Osteocyte (in vitro differentiated cells): ENCODE measurements around the gene COL10A1. TPM values are rescaled to one million over a fixed set of nuclear protein-coding genes. Genes with fewer than 3 reads are reported as not detected.

Experiments
- DNase-seq: peaks from one replicate; pipeline ENCODE4 v3.0.0; 2021; ENCODE audit warnings: mixed read lengths; ENCODE audit not compliant: unreplicated experiment; ENCODE audit errors: extremely low spot score
- H3K27ac Mint-ChIP-seq: one replicate; pipeline ENCODE4 v1.8.0; 2021; ENCODE audit warnings: mild to moderate bottlenecking, mixed read lengths; ENCODE audit not compliant: unreplicated experiment
- H3K27me3 Mint-ChIP-seq: one replicate; pipeline ENCODE4 v1.8.0; 2021; ENCODE audit warnings: mixed read lengths; ENCODE audit not compliant: unreplicated experiment
- H3K36me3 Mint-ChIP-seq: one replicate; pipeline ENCODE4 v1.8.0; 2021; ENCODE audit warnings: mixed read lengths; ENCODE audit not compliant: unreplicated experiment
- H3K4me1 Mint-ChIP-seq: one replicate; pipeline ENCODE4 v1.8.0; 2021; ENCODE audit warnings: mixed read lengths; ENCODE audit not compliant: unreplicated experiment
- H3K4me3 Mint-ChIP-seq: one replicate; pipeline ENCODE4 v1.8.0; 2021; ENCODE audit warnings: mild to moderate bottlenecking, moderate library complexity, mixed read lengths; ENCODE audit not compliant: unreplicated experiment
- H3K9me3 Mint-ChIP-seq: one replicate; pipeline ENCODE4 v1.8.0; 2021; ENCODE audit warnings: mixed read lengths; ENCODE audit not compliant: unreplicated experiment
- total RNA-seq: library from RNA; stranded (reverse); gene quantifications from 2 replicates; pipeline ENCODE4 v1.2.1, GENCODE V29; 2021
- TF ChIP-seq, protein P1 (sequence below): fragments of 200-600 bp; sonication (generic); IDR thresholded peaks from 2 replicates; pipeline ENCODE4 v1.5.0; 2021; ENCODE audit warnings: antibody characterized with exemption, mild to moderate bottlenecking, moderate library complexity

Gene COL10A1
- total RNA-seq, 1 donor from 2014 or later = not detected

DNA sequence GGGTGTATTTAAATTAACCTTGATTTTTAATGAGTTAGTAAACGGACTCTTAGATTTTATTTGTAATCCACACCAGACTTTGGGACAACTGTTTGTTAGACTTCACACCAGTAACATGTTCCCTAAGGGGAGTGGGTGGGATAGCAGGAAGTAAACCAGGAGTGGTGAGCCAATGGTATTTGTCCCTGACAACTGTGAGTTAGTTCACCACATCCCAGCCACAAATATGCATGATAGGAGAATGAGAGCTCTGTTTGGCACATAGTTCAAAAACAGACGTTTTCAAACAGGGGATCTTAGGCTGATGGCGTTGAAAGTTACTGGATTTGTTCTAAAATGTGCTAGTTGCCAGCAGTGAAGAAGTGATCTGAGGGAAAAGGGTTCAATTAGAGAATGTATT is 18.7 kb upstream of the COL10A1 start:
- H3K4me1 Mint-ChIP-seq = peaks cover 28% of the 10 kb centered on the region
- no peaks in the 10 kb centered on the region for H3K27me3 Mint-ChIP-seq
- H3K36me3 Mint-ChIP-seq = no peaks in the 10 kb centered on the region
- no peak overlapping the region for H3K27ac Mint-ChIP-seq
- TF ChIP-seq, protein P1, sequence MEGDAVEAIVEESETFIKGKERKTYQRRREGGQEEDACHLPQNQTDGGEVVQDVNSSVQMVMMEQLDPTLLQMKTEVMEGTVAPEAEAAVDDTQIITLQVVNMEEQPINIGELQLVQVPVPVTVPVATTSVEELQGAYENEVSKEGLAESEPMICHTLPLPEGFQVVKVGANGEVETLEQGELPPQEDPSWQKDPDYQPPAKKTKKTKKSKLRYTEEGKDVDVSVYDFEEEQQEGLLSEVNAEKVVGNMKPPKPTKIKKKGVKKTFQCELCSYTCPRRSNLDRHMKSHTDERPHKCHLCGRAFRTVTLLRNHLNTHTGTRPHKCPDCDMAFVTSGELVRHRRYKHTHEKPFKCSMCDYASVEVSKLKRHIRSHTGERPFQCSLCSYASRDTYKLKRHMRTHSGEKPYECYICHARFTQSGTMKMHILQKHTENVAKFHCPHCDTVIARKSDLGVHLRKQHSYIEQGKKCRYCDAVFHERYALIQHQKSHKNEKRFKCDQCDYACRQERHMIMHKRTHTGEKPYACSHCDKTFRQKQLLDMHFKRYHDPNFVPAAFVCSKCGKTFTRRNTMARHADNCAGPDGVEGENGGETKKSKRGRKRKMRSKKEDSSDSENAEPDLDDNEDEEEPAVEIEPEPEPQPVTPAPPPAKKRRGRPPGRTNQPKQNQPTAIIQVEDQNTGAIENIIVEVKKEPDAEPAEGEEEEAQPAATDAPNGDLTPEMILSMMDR = no peak
- no peak for DNase-seq
- H3K4me3 Mint-ChIP-seq = no peak overlapping the region
- no peaks in the 10 kb centered on the region for H3K9me3 Mint-ChIP-seq

- no peaks in the 10 kb centered on the region for H3K27me3 Mint-ChIP-seq
- H3K9me3 Mint-ChIP-seq = no peaks in the 10 kb centered on the region
- H3K36me3 Mint-ChIP-seq = no peaks in the 10 kb centered on the region
- H3K27ac Mint-ChIP-seq = no peak overlapping the region
- TF ChIP-seq, protein P1 = no peak
- no peak for DNase-seq
- H3K4me3 Mint-ChIP-seq = no peak overlapping the region
- peaks cover 21% of the 10 kb centered on the region for H3K4me1 Mint-ChIP-seq
These were observed 14.0 kb upstream of the COL10A1 start for GRCh38 chr6:116139917-116140316.

DNA sequence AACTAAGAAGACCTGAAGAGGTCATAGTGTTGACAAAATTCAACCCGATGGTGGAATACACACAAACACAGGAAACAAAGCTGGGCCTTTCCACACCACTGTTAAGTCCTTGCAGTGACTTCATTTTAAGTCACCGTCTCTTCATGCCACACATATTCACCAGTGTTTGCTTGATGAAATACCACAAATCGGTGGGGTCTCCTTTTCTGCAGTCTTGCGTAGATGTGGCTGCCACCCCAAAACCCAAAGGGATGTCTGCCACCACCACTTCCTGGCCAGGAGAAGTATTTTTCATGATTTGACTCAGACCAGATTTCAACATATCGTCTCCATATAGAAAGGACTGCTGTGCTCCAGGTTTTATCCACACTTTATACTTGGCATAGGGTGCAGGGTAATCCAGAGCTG is 11.0 kb upstream of the COL10A1 start:
- Mint-ChIP-seq H3K9me3 (peaks cover under 1% of the 10 kb centered on the region), H3K4me1 (peaks cover 4% of the 10 kb centered on the region), H3K4me3 (no peak overlapping the region), H3K36me3 (no peaks in the 10 kb centered on the region), H3K27me3 (no peaks in the 10 kb centered on the region), H3K27ac (no peak overlapping the region)
- TF ChIP-seq, protein P1 = no peak
- no peak for DNase-seq

- no peak for DNase-seq
- Mint-ChIP-seq H3K27me3 (no peaks in the 10 kb centered on the region), H3K4me3 (no peak overlapping the region), H3K4me1 (peaks cover 1% of the 10 kb centered on the region), H3K9me3 (peaks cover 3% of the 10 kb centered on the region), H3K27ac (no peak overlapping the region), H3K36me3 (no peaks in the 10 kb centered on the region)
- TF ChIP-seq, protein P1 = no peak
These were observed 10.4 kb upstream of the COL10A1 start for GRCh38 chr6:116136373-116136772.

GRCh38 chr6:116133453-116133852 is 7.5 kb upstream of the COL10A1 start:
- Mint-ChIP-seq H3K4me1 (no peaks in the 10 kb centered on the region), H3K27me3 (no peaks in the 10 kb centered on the region), H3K4me3 (no peak overlapping the region), H3K36me3 (no peaks in the 10 kb centered on the region), H3K9me3 (peaks cover 3% of the 10 kb centered on the region), H3K27ac (no peak overlapping the region)
- no peak for DNase-seq
- TF ChIP-seq, protein P1 = no peak
